Measurements from ENCODE around the gene DISC1.
"Not testable (repeated sequence)": the region's sequence is repeated elsewhere in the genome, so short reads cannot be mapped to it uniquely, and the experiment has no call there.

The DISC1 gene

DNA sequence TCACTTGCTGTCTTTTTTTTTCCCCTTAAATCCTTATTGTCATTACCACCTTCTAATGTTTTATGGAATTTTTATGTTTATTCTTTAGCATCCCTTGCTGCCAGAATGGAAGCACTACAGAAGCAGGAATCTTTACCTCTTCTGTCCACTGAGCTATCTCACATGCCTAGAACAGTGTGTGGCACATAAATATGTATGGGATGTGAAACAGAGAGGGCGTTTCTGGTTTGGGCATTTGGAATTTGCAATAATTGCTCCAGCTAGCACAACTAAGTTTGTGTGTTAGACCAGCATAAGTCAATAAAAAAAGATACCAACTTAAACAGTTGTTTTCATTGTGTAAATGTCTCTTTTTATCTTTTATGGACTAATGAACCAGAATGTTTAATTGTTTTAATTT, 330.8 kb downstream of the DISC1 start:
- H3K23ac ChIP-seq (ENCODE audit: low read depth, low read length, poor library complexity): no peak overlapping the region

DNA sequence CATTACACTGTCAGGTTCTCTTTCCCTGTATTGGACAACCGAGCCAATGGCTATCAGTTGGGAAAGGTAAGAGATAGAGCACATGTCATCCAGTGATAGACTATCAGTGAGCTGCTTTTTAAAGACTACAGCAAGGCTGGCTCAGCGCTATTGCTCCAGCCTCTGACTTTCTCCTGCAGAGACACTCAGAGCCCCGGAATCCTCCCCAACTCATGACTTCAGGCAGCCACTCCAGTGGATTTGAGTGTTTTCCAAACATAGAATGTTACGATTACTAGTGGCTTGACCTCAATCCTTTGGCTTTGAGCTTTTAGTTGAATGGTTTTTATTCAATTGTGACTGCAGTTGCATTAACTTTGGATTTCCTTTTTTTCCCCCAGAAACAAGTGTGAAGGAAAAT, 331.9 kb downstream of the DISC1 start:
- no CpG with 5 or more reads among the region's 4 CpGs for WGBS, 2 donors (ENCODE audit: extremely low coverage in 2 of 2, insufficient read length in 2 of 2, insufficient replicate concordance in 1 of 2)
- Histone ChIP-seq H3K36me3 (replicated peaks in 1 of 2; ENCODE audit: control insufficient read depth in 2 of 2, insufficient read depth in 2 of 2, low read length in 2 of 2) (no peaks in the 10 kb centered on the region), H3K9ac (ENCODE audit: low read depth, low read length, poor library complexity) (no peak overlapping the region), H3K14ac (ENCODE audit: low read length) (no peak overlapping the region), H4K8ac (ENCODE audit: low read depth, low read length) (no peak overlapping the region), H2BK5ac (ENCODE audit: low read length) (no peak overlapping the region), H2AK5ac (ENCODE audit: low read depth, low read length) (no peak overlapping the region), H3K23ac (ENCODE audit: low read depth, low read length, poor library complexity) (no peak overlapping the region), H3K4me1 (ENCODE audit: control insufficient read depth in 2 of 2, insufficient read depth in 1 of 2, low read depth in 1 of 2, low read length in 2 of 2) (peaks cover 0 to 3% of the 10 kb centered on the region in 2 donors), H3K9me3 (replicated peaks in 1 of 2; ENCODE audit: control insufficient read depth in 2 of 2, insufficient read depth in 1 of 2, low read depth in 1 of 2, low read length in 2 of 2) (peaks cover 0 to 24% of the 10 kb centered on the region in 2 donors), H3K18ac (ENCODE audit: low read length) (no peak overlapping the region), H2BK120ac (ENCODE audit: low read depth, low read length) (no peak overlapping the region), H2AFZ (ENCODE audit: low read length) (no peak overlapping the region), H4K91ac (ENCODE audit: low read depth, low read length, poor library complexity) (no peak overlapping the region), H3K4me3 (ENCODE audit: low read length in 2 of 2) (no peak overlapping the region), H2BK15ac (ENCODE audit: low read length) (no peak overlapping the region), H2BK12ac (ENCODE audit: low read length) (no peak overlapping the region), H3K4ac (ENCODE audit: low read length) (no peak overlapping the region), H3K27me3 (ENCODE audit: control insufficient read depth in 3 of 3, insufficient read depth in 3 of 3, low read depth in 1 of 3, low read length in 3 of 3) (no peaks in the 10 kb centered on the region), H3K79me1 (ENCODE audit: low read depth, low read length) (no peaks in the 10 kb centered on the region), H3K27ac (replicated peaks; ENCODE audit: low read length) (no peak overlapping the region), H3K4me2 (ENCODE audit: insufficient read depth, low read length, poor library complexity, severe bottlenecking) (no peak overlapping the region)
- no peak for DNase-seq (ENCODE audit: low spot score)

More for the DNA sequence above, 330.8 kb downstream of the DISC1 start:
- Histone ChIP-seq H3K4me3 (ENCODE audit: low read length in 2 of 2) (no peak overlapping the region), H3K4ac (ENCODE audit: low read length) (no peak overlapping the region), H3K36me3 (replicated peaks in 1 of 2; ENCODE audit: control insufficient read depth in 2 of 2, insufficient read depth in 2 of 2, low read length in 2 of 2) (no peaks in the 10 kb centered on the region), H2BK12ac (ENCODE audit: low read length) (no peak overlapping the region), H3K4me1 (ENCODE audit: control insufficient read depth in 2 of 2, insufficient read depth in 1 of 2, low read depth in 1 of 2, low read length in 2 of 2) (peaks cover 0 to 3% of the 10 kb centered on the region in 2 donors), H2BK15ac (ENCODE audit: low read length) (no peak overlapping the region), H3K27me3 (ENCODE audit: control insufficient read depth in 3 of 3, insufficient read depth in 3 of 3, low read depth in 1 of 3, low read length in 3 of 3) (no peaks in the 10 kb centered on the region), H3K9ac (ENCODE audit: low read depth, low read length, poor library complexity) (no peak overlapping the region), H2BK120ac (ENCODE audit: low read depth, low read length) (no peak overlapping the region), H3K79me1 (ENCODE audit: low read depth, low read length) (no peaks in the 10 kb centered on the region), H3K27ac (replicated peaks; ENCODE audit: low read length) (no peak overlapping the region), H2BK5ac (ENCODE audit: low read length) (no peak overlapping the region), H3K4me2 (ENCODE audit: insufficient read depth, low read length, poor library complexity, severe bottlenecking) (no peak overlapping the region), H3K14ac (ENCODE audit: low read length) (no peak overlapping the region), H3K18ac (ENCODE audit: low read length) (no peak overlapping the region), H2AFZ (ENCODE audit: low read length) (no peak overlapping the region), H3K9me3 (replicated peaks in 1 of 2; ENCODE audit: control insufficient read depth in 2 of 2, insufficient read depth in 1 of 2, low read depth in 1 of 2, low read length in 2 of 2) (peaks cover 0 to 21% of the 10 kb centered on the region in 2 donors), H4K91ac (ENCODE audit: low read depth, low read length, poor library complexity) (no peak overlapping the region), H2AK5ac (ENCODE audit: low read depth, low read length) (no peak overlapping the region), H4K8ac (ENCODE audit: low read depth, low read length) (no peak overlapping the region)
- no peak for DNase-seq (ENCODE audit: low spot score)
- no CpG with 5 or more reads among the region's 1 CpG for WGBS, 2 donors (ENCODE audit: extremely low coverage in 2 of 2, insufficient read length in 2 of 2, insufficient replicate concordance in 1 of 2)

DNA sequence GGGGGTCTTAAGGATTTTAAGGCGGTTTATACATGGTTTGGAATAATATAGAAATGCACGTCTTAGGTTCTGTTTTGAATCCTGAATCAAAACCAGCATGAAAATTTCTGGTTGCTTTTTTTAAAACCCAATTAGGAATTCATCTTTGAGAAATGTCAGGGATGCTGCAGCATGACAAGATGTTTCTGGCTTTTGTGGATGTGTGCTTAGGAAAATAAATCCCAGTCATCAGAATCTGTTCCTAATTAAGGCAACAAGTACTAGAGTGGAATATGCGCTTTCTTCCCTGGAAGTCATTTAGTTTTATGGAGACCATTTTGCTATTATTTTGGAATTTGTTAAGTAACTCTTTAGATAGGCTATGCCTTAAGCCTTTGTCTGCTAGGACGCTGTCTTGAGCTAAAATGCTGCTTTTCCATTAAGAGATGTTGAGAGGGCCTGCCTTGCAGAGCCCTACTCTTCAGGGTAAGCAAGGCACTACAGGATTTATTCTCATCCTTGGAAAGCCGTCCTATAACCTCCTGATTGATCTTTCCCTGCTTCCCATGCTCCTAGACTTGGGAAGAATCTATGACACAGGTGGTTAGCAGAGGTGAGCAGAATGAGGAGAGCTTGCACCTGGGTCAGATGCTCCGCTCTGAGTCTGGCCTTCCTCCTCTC, 332.8 kb downstream of the DISC1 start:
- H3K4me2 ChIP-seq (ENCODE audit: insufficient read depth, low read length, poor library complexity, severe bottlenecking): no peak overlapping the region
- H4K8ac ChIP-seq (ENCODE audit: low read depth, low read length): no peak overlapping the region
- no peak overlapping the region for H3K18ac ChIP-seq (ENCODE audit: low read length)
- no peak overlapping the region for H3K4me3 ChIP-seq (ENCODE audit: low read length in 2 of 2)
- peaks cover 0 to 20% of the 10 kb centered on the region in 2 donors for H3K9me3 ChIP-seq (replicated peaks in 1 of 2; ENCODE audit: control insufficient read depth in 2 of 2, insufficient read depth in 1 of 2, low read depth in 1 of 2, low read length in 2 of 2)
- peaks cover 0 to 5% of the 10 kb centered on the region in 2 donors for H3K4me1 ChIP-seq (ENCODE audit: control insufficient read depth in 2 of 2, insufficient read depth in 1 of 2, low read depth in 1 of 2, low read length in 2 of 2)
- H4K91ac ChIP-seq (ENCODE audit: low read depth, low read length, poor library complexity): no peak overlapping the region
- H3K27me3 ChIP-seq (ENCODE audit: control insufficient read depth in 3 of 3, insufficient read depth in 3 of 3, low read depth in 1 of 3, low read length in 3 of 3): no peaks in the 10 kb centered on the region
- WGBS, 2 donors (ENCODE audit: extremely low coverage in 2 of 2, insufficient read length in 2 of 2, insufficient replicate concordance in 1 of 2): no CpG with 5 or more reads among the region's 6 CpGs
- H2BK5ac ChIP-seq (ENCODE audit: low read length): no peak overlapping the region
- no peak overlapping the region for H3K9ac ChIP-seq (ENCODE audit: low read depth, low read length, poor library complexity)
- H2BK15ac ChIP-seq (ENCODE audit: low read length): no peak overlapping the region
- H3K36me3 ChIP-seq (replicated peaks in 1 of 2; ENCODE audit: control insufficient read depth in 2 of 2, insufficient read depth in 2 of 2, low read length in 2 of 2): no peaks in the 10 kb centered on the region
- no peak overlapping the region for H3K14ac ChIP-seq (ENCODE audit: low read length)
- no peak overlapping the region for H2BK120ac ChIP-seq (ENCODE audit: low read depth, low read length)
- H3K4ac ChIP-seq (ENCODE audit: low read length): no peak overlapping the region
- H3K23ac ChIP-seq (ENCODE audit: low read depth, low read length, poor library complexity): no peak overlapping the region
- no peak overlapping the region for H2AFZ ChIP-seq (ENCODE audit: low read length)
- no peak for DNase-seq (ENCODE audit: low spot score)
- H2BK12ac ChIP-seq (ENCODE audit: low read length): no peak overlapping the region
- H2AK5ac ChIP-seq (ENCODE audit: low read depth, low read length): no peak overlapping the region
- no peak overlapping the region for H3K27ac ChIP-seq (replicated peaks; ENCODE audit: low read length)
- H3K79me1 ChIP-seq (ENCODE audit: low read depth, low read length): no peaks in the 10 kb centered on the region

DNA sequence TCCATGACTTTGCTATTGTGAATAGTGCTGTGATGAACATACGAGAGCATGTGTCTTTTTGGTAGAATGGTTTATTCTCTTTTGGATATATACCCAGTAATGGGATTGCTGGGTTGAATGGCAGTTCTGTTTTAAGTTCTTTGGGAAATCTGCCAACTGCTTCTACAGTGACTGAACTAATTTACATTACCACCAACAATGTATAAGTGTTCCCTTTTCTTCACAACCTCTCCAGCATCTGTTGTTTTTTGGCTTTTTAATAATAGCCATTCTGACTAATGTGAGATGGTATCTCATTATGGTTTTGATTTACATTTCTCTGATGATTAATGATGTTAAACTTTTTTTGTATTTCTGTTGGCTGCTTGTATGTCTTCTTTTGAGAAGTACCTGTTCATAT, 335.2 kb downstream of the DISC1 start:
- H2BK5ac ChIP-seq (ENCODE audit: low read length); H3K36me3 ChIP-seq (replicated peaks in 1 of 2; ENCODE audit: control insufficient read depth in 2 of 2, insufficient read depth in 2 of 2, low read length in 2 of 2); H2AFZ ChIP-seq (ENCODE audit: low read length); H3K4me1 ChIP-seq (ENCODE audit: control insufficient read depth in 2 of 2, insufficient read depth in 1 of 2, low read depth in 1 of 2, low read length in 2 of 2); H2BK120ac ChIP-seq (ENCODE audit: low read depth, low read length); H3K79me1 ChIP-seq (ENCODE audit: low read depth, low read length); H3K18ac ChIP-seq (ENCODE audit: low read length); H4K8ac ChIP-seq (ENCODE audit: low read depth, low read length); H3K9me3 ChIP-seq (replicated peaks in 1 of 2; ENCODE audit: control insufficient read depth in 2 of 2, insufficient read depth in 1 of 2, low read depth in 1 of 2, low read length in 2 of 2); H3K27ac ChIP-seq (replicated peaks; ENCODE audit: low read length); H4K91ac ChIP-seq (ENCODE audit: low read depth, low read length, poor library complexity); H3K23ac ChIP-seq (ENCODE audit: low read depth, low read length, poor library complexity); H2BK15ac ChIP-seq (ENCODE audit: low read length); H3K4ac ChIP-seq (ENCODE audit: low read length); H3K27me3 ChIP-seq (ENCODE audit: control insufficient read depth in 3 of 3, insufficient read depth in 3 of 3, low read depth in 1 of 3, low read length in 3 of 3); H3K4me2 ChIP-seq (ENCODE audit: insufficient read depth, low read length, poor library complexity, severe bottlenecking); H3K9ac ChIP-seq (ENCODE audit: low read depth, low read length, poor library complexity); H3K14ac ChIP-seq (ENCODE audit: low read length); H2BK12ac ChIP-seq (ENCODE audit: low read length); DNase-seq (ENCODE audit: low spot score); H3K4me3 ChIP-seq (ENCODE audit: low read length in 2 of 2); H2AK5ac ChIP-seq (ENCODE audit: low read depth, low read length): not testable (repeated sequence)
- no CpG with 5 or more reads among the region's 1 CpG for WGBS, 2 donors (ENCODE audit: extremely low coverage in 2 of 2, insufficient read length in 2 of 2, insufficient replicate concordance in 1 of 2)

Measured in neuronal stem cell (in vitro differentiated cells).